ENCODE results near the gene C1QC.
"Not testable (repeated sequence)": the region's sequence is repeated elsewhere in the genome, so short reads cannot be mapped to it uniquely, and the experiment has no call there.

Gene C1QC

DNA sequence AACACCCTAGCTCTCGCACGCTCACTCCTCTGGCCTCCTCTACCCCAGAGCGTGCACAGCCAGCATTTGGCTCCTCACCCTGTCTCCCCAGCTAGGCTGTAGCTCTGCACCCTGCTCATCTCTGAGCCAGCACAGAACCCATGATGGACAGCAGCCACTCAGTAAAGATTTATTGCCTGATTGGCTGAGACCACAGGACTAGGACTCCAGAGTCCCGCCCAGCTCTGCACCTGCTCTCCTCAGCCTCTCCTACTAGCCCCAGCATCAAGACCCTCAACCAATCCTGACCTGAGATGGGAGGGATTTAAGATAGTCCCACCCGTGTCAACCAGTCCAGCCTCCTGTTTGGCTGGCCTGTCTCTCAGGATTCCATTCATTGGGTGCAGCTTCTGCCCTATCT lies 18.9 kb downstream of the C1QC start:
- H3K4me3 ChIP-seq (ENCODE audit: control insufficient read depth, low read depth, low read length) = no peak overlapping the region
- no peak for DNase-seq (ENCODE audit: low read depth)
- TF ChIP-seq, protein P1, sequence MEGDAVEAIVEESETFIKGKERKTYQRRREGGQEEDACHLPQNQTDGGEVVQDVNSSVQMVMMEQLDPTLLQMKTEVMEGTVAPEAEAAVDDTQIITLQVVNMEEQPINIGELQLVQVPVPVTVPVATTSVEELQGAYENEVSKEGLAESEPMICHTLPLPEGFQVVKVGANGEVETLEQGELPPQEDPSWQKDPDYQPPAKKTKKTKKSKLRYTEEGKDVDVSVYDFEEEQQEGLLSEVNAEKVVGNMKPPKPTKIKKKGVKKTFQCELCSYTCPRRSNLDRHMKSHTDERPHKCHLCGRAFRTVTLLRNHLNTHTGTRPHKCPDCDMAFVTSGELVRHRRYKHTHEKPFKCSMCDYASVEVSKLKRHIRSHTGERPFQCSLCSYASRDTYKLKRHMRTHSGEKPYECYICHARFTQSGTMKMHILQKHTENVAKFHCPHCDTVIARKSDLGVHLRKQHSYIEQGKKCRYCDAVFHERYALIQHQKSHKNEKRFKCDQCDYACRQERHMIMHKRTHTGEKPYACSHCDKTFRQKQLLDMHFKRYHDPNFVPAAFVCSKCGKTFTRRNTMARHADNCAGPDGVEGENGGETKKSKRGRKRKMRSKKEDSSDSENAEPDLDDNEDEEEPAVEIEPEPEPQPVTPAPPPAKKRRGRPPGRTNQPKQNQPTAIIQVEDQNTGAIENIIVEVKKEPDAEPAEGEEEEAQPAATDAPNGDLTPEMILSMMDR (IDR thresholded peaks at IDR 0.05; ENCODE audit: control insufficient read depth, insufficient read depth, low read depth, low read length, missing control alignments) = no peak

DNA sequence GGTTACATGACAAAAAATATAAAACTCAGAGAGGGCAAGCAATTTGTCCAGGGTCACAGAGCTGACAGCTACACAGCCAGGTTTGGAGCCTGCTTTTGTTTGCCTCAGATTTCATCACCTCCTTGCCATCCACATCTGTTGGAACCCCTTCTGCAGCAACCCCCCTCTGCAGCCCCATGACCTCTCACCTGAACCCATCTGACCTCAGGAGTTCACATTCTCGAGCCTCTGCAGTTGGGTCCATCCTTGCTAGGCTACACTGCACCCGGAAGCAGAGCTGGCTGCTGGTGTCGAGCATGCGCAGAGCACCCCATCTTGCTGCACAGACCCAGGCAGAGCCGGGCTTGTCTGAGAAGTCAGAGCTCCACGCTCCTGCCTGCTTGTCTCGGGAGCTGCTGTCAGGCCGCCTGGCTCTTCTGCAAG lies 19.6 kb downstream of the C1QC start:
- no peak for DNase-seq (ENCODE audit: low read depth)
- TF ChIP-seq, protein P1 (IDR thresholded peaks at IDR 0.05; ENCODE audit: control insufficient read depth, insufficient read depth, low read depth, low read length, missing control alignments) = no peak
- no peak overlapping the region for H3K4me3 ChIP-seq (ENCODE audit: control insufficient read depth, low read depth, low read length)

DNA sequence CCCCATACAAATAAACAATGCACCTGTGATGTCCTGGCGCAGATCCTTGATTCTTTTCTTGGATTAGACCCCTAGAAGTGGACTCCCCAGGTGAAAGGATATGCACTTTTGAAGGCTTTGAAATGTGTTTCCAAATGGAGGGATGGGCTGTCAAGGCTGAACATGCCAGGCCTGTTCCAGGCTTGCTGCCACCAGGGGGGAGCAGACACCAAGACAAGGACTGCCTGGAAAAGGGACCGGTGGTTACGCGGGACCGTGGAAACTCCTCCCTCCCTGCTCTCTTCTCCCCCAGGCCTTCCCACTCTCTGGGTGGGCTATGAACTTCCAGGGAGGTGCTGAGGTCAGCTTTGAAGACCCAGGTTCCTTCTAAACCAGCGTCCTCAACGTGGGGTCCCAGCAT lies 22.3 kb downstream of the C1QC start:
- TF ChIP-seq, protein P1 (IDR thresholded peaks at IDR 0.05; ENCODE audit: control insufficient read depth, insufficient read depth, low read depth, low read length, missing control alignments) = peak; percentile 58
- no peak overlapping the region for H3K4me3 ChIP-seq (ENCODE audit: control insufficient read depth, low read depth, low read length)
- no peak for DNase-seq (ENCODE audit: low read depth)

DNA sequence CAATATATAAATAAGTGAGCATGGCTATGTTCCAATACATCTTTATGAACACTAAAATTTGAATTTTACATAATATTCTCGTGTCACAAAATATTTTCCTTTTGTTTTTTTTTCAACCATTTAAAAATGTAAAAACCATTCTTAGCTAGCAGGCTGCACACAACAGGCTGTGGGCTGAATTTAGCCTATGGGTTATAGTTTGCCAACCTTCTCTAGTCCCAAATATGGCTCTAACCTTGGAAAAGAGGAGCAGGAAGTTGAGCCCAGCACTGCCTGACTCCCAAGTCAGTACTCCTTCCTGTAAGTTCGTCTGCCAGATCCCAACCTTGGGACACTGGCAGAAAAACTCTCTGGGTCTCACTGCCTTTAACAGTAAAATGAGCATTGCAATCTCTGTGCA lies 23.0 kb downstream of the C1QC start:
- no peak overlapping the region for H3K4me3 ChIP-seq (ENCODE audit: control insufficient read depth, low read depth, low read length)
- no peak for DNase-seq (ENCODE audit: low read depth)
- TF ChIP-seq, protein P1 (IDR thresholded peaks at IDR 0.05; ENCODE audit: control insufficient read depth, insufficient read depth, low read depth, low read length, missing control alignments) = no peak

DNA sequence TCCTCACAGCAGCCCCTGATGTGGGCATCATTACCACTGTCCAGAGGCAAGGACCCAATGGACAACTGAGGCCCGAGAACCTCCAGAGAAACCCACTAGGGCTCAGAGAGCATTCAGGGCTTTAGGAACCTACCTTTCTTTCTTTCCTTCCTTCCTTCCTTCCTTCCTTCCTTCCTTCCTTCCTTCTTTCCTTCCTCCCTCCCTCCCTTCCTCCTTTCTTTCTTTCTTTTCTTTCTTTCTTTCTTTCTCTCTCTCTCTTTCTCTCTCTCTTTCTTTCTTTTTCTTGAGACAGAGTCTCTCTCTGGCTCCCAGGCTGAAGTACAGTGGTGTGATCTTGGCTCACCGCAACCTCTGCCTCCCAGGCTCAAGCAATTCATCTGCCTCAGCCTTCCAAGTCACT lies 25.4 kb downstream of the C1QC start:
- H3K4me3 ChIP-seq (ENCODE audit: control insufficient read depth, low read depth, low read length); DNase-seq (ENCODE audit: low read depth): not testable (repeated sequence)

DNA sequence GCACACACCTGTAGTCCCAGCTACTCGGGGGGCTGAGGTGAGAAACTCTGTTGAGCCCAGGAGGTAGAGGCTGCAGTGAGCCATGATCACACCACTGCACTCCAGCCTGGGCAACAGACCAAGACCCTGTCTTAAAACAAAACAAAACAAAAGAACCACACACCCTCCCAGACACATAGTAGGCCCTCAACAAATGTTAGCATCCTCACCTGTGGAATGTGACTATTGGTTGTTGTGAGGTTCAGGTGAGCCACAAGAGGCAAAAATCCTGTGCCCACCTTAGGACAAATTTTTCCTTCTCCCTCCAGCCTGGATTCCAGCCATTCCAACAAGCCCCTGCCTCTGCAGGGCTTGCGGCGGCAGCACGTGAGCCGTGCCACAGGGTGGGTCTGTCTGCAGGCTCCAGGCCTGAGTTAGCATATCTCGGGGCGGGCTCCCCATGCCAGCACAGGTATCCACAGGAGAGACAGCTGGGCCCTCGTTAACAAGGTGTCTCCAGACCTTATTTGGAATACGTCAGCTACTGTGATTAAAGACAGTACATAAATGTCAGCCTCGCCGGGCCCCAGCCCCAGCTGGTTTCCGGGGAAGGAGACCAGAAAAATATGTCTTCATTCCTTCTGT lies 27.0 kb downstream of the C1QC start:
- TF ChIP-seq, protein P1 (IDR thresholded peaks at IDR 0.05; ENCODE audit: control insufficient read depth, insufficient read depth, low read depth, low read length, missing control alignments) = no peak
- H3K4me3 ChIP-seq (ENCODE audit: control insufficient read depth, low read depth, low read length) = no peak overlapping the region
- DNase-seq (ENCODE audit: low read depth) = no peak

DNA sequence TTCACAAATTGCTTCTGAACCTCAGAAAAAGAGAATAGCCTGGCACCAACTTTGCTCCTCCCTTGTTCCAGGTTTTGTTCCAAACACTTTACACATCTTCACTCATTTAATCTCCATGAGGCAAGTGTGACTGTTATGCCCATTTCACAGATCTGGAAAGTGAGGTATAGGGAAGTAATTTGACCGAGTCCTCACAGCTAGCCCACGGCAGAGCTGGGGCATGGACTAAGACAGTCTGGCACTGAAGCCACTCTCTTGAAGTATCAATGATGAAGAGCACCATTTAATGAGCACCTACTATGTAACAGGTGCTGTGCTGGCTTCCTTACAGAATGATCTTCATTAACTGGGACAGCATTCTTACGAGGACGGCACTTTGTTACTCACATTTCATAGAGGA lies 28.6 kb downstream of the C1QC start:
- TF ChIP-seq, protein P1 (IDR thresholded peaks at IDR 0.05; ENCODE audit: control insufficient read depth, insufficient read depth, low read depth, low read length, missing control alignments) = no peak
- H3K4me3 ChIP-seq (ENCODE audit: control insufficient read depth, low read depth, low read length) = no peak overlapping the region
- DNase-seq (ENCODE audit: low read depth) = no peak

Measured in AG09309 (cell line).